Stimulated activated effector memory CD8-positive, alpha-beta T cell treated with anti-CD3 and anti-CD28 coated beads, Interleukin-12 subunit alpha, Interleukin-12 subunit beta, amount 100 ng/mL, for 72 hours (primary cell): Measurements from ENCODE around the gene UHRF1.
"Not testable (repeated sequence)": the region's sequence is repeated elsewhere in the genome, so short reads cannot be mapped to it uniquely, and the experiment has no call there.

Experiments used
- ATAC-seq: fragments of 150-1000 bp; cut with Tn5 transposase; 2 replicates; pipeline ENCODE4 v1.10.0; 2021
- DNase-seq, 2 donors: peaks; one replicate each; pipeline ENCODE4 v3.0.0; 2021 to 2022; ENCODE audit warnings: low spot score in 2 of 2
- H3K27ac Mint-ChIP-seq: one replicate; pipeline ENCODE4 v1.8.0; 2022; ENCODE audit warnings: mild to moderate bottlenecking, mixed read lengths
- H3K36me3 Mint-ChIP-seq: one replicate; pipeline ENCODE4 v1.8.0; 2022; ENCODE audit warnings: mild to moderate bottlenecking, mixed read lengths
- H3K4me1 Mint-ChIP-seq: one replicate; pipeline ENCODE4 v1.8.0; 2022; ENCODE audit warnings: mixed read lengths
- H3K4me3 Mint-ChIP-seq: one replicate; pipeline ENCODE4 v1.8.0; 2022; ENCODE audit warnings: mild to moderate bottlenecking, mixed read lengths
- H3K9me3 Mint-ChIP-seq: one replicate; pipeline ENCODE4 v1.8.0; 2022; ENCODE audit warnings: mixed read lengths

UHRF1 gene

GRCh38 chr19:4887803-4888202, 21.5 kb upstream of the UHRF1 start:
- not testable (repeated sequence) for H3K9me3 Mint-ChIP-seq, ATAC-seq, H3K4me1 Mint-ChIP-seq, DNase-seq, H3K27ac Mint-ChIP-seq, H3K4me3 Mint-ChIP-seq, H3K36me3 Mint-ChIP-seq

- peaks cover 7% of the 10 kb centered on the region for H3K36me3 Mint-ChIP-seq
- no peak overlapping the region for H3K4me3 Mint-ChIP-seq
- no peaks in the 10 kb centered on the region for H3K9me3 Mint-ChIP-seq
- no peaks in the 10 kb centered on the region for H3K4me1 Mint-ChIP-seq
- ATAC-seq (no peak), DNase-seq (no peak)
- H3K27ac Mint-ChIP-seq = no peak overlapping the region
Measured at GRCh38 chr19:4889034-4889815, 20.1 kb upstream of the UHRF1 start.

GRCh38 chr19:4891066-4891465, 18.2 kb upstream of the UHRF1 start:
- H3K36me3 Mint-ChIP-seq = peaks cover 7% of the 10 kb centered on the region
- ATAC-seq (no peak), DNase-seq (no peak)
- H3K27ac Mint-ChIP-seq = no peak overlapping the region
- H3K4me3 Mint-ChIP-seq = no peak overlapping the region
- no peaks in the 10 kb centered on the region for H3K4me1 Mint-ChIP-seq
- H3K9me3 Mint-ChIP-seq = no peaks in the 10 kb centered on the region

GRCh38 chr19:4892962-4893361, 16.3 kb upstream of the UHRF1 start:
- not testable (repeated sequence) for H3K9me3 Mint-ChIP-seq, H3K27ac Mint-ChIP-seq, H3K36me3 Mint-ChIP-seq, ATAC-seq, H3K4me1 Mint-ChIP-seq, DNase-seq, H3K4me3 Mint-ChIP-seq

- peaks cover 2% of the 10 kb centered on the region for H3K36me3 Mint-ChIP-seq
- no peaks in the 10 kb centered on the region for H3K4me1 Mint-ChIP-seq
- no peaks in the 10 kb centered on the region for H3K9me3 Mint-ChIP-seq
- ATAC-seq = no peak
- H3K27ac Mint-ChIP-seq = peak overlapping the region; percentile 63
- no peak for DNase-seq
- H3K4me3 Mint-ChIP-seq = no peak overlapping the region
Measured at GRCh38 chr19:4896372-4896771, 12.9 kb upstream of the UHRF1 start.

GRCh38 chr19:4897146-4897545, 12.2 kb upstream of the UHRF1 start:
- peaks cover 6% of the 10 kb centered on the region for H3K36me3 Mint-ChIP-seq
- no peaks in the 10 kb centered on the region for H3K4me1 Mint-ChIP-seq
- H3K27ac Mint-ChIP-seq = no peak overlapping the region
- no peak overlapping the region for H3K4me3 Mint-ChIP-seq
- no peak for ATAC-seq
- no peaks in the 10 kb centered on the region for H3K9me3 Mint-ChIP-seq
- DNase-seq = no peak

GRCh38 chr19:4900879-4901278, 8.4 kb upstream of the UHRF1 start:
- not testable (repeated sequence) for H3K9me3 Mint-ChIP-seq, DNase-seq, ATAC-seq, H3K4me1 Mint-ChIP-seq, H3K36me3 Mint-ChIP-seq, H3K4me3 Mint-ChIP-seq, H3K27ac Mint-ChIP-seq

GRCh38 chr19:4902796-4903195, 6.5 kb upstream of the UHRF1 start, which contains the start of gene ARRDC5:
Gene ARRDC5 (minus strand): TSS chr19:4902896. CDS start chr19:4902825, 71 bp downstream.
- H3K27ac Mint-ChIP-seq = peak within 1 kb of the TSS; percentile 43
- no peaks in the 10 kb centered on the region for H3K9me3 Mint-ChIP-seq
- peaks cover 6% of the 10 kb centered on the region for H3K36me3 Mint-ChIP-seq
- ATAC-seq = no peak
- peaks cover 7% of the 10 kb centered on the region for H3K4me1 Mint-ChIP-seq
- no peak within 1 kb of the TSS for H3K4me3 Mint-ChIP-seq
- no peak for DNase-seq

GRCh38 chr19:4904481-4904880, 4.8 kb upstream of the UHRF1 start:
- H3K4me3 Mint-ChIP-seq = no peak overlapping the region
- H3K27ac Mint-ChIP-seq = no peak overlapping the region

GRCh38 chr19:4906963-4907362, 2.3 kb upstream of the UHRF1 start:
- Mint-ChIP-seq H3K9me3 (no peaks in the 10 kb centered on the region), H3K27ac (no peak overlapping the region), H3K36me3 (peaks cover 22% of the 10 kb centered on the region), H3K4me3 (no peak overlapping the region), H3K4me1 (peaks cover 35% of the 10 kb centered on the region)
- DNase-seq (no peak), ATAC-seq (no peak)

More at GRCh38 chr19:4904481-4904880, 4.8 kb upstream of the UHRF1 start:
- Mint-ChIP-seq H3K36me3 (peaks cover 6% of the 10 kb centered on the region), H3K4me1 (peaks cover 18% of the 10 kb centered on the region), H3K9me3 (no peaks in the 10 kb centered on the region)
- ATAC-seq (no peak), DNase-seq (no peak)

- peaks cover 42% of the 10 kb centered on the region for H3K4me1 Mint-ChIP-seq
- peaks cover 35% of the 10 kb centered on the region for H3K36me3 Mint-ChIP-seq
- peak overlapping the region; percentile 99 for H3K4me3 Mint-ChIP-seq
- no peak overlapping the region for H3K27ac Mint-ChIP-seq
- H3K9me3 Mint-ChIP-seq = no peaks in the 10 kb centered on the region
- DNase-seq = no peak
- no peak for ATAC-seq
Measured at GRCh38 chr19:4908360-4908759, 941 bp upstream of the UHRF1 start.

GRCh38 chr19:4908781-4909155, 533 bp upstream of the UHRF1 start:
- Mint-ChIP-seq H3K9me3 (no peaks in the 10 kb centered on the region), H3K4me3 (peak overlapping the region; percentile 99), H3K27ac (peak overlapping the region; percentile 61), H3K4me1 (peaks cover 44% of the 10 kb centered on the region), H3K36me3 (peaks cover 40% of the 10 kb centered on the region)
- no peak for DNase-seq
- no peak for ATAC-seq

GRCh38 chr19:4909897-4910593, 744 bp downstream of the UHRF1 start:
- H3K9me3 Mint-ChIP-seq = no peaks in the 10 kb centered on the region
- H3K4me1 Mint-ChIP-seq = peaks cover 57% of the 10 kb centered on the region
- peak; percentile 92 to 97 for DNase-seq
- H3K36me3 Mint-ChIP-seq = peaks cover 52% of the 10 kb centered on the region
- ATAC-seq = peak; percentile 85
- H3K27ac Mint-ChIP-seq = peak overlapping the region; percentile 61
- peak overlapping the region; percentile 99 for H3K4me3 Mint-ChIP-seq

- H3K36me3 Mint-ChIP-seq = peaks cover 59% of the 10 kb centered on the region
- peak overlapping the region; percentile 61 for H3K27ac Mint-ChIP-seq
- H3K4me1 Mint-ChIP-seq = peaks cover 64% of the 10 kb centered on the region
- no peaks in the 10 kb centered on the region for H3K9me3 Mint-ChIP-seq
- DNase-seq (peak in 1 of 2 donors; percentile 60), ATAC-seq (no peak)
- H3K4me3 Mint-ChIP-seq = peak overlapping the region; percentile 99
Measured at GRCh38 chr19:4910594-4911281, 1.4 kb downstream of the UHRF1 start.

- H3K36me3 Mint-ChIP-seq = peaks cover 65% of the 10 kb centered on the region
- DNase-seq (no peak), ATAC-seq (no peak)
- H3K4me1 Mint-ChIP-seq = peaks cover 70% of the 10 kb centered on the region
- H3K27ac Mint-ChIP-seq = peak overlapping the region; percentile 84
- peak overlapping the region; percentile 99 for H3K4me3 Mint-ChIP-seq
- H3K9me3 Mint-ChIP-seq = no peaks in the 10 kb centered on the region
Measured at GRCh38 chr19:4911314-4911713, 2.0 kb downstream of the UHRF1 start.
